Vagina (tissue), 2 donors: Measurements from ENCODE around the gene RYR1. TPM values are rescaled to one million over a fixed set of nuclear protein-coding genes. Genes with fewer than 3 reads are reported as not detected.

Experiments
- DNase-seq, 2 donors: peaks; one replicate each; pipeline ENCODE4 v3.0.0-alpha.2; 2017; ENCODE audit errors: extremely low spot score in 2 of 2
- H3K27ac ChIP-seq: fragments of 200-600 bp; sonication (generic); one replicate; pipeline ENCODE4 v1.5.1; 2019
- H3K27me3 ChIP-seq: fragments of 200-600 bp; sonication (generic); one replicate; pipeline ENCODE4 v1.5.1; 2019
- H3K36me3 ChIP-seq, 2 donors: fragments of 200-600 bp; sonication (generic); one replicate each; pipeline ENCODE4 v1.5.1; 2017 to 2019
- H3K4me1 ChIP-seq: fragments of 200-600 bp; sonication (generic); one replicate; pipeline ENCODE4 v1.5.1; 2019
- H3K4me3 ChIP-seq, 2 donors: fragments of 200-600 bp; sonication (generic); 1 replicate in 1 of 2; 2 replicates in 1 of 2; pipeline ENCODE4 v1.5.1; 2016 to 2019
- H3K9me3 ChIP-seq: fragments of 200-600 bp; sonication (generic); one replicate; pipeline ENCODE4 v1.5.1; 2019
- POLR2A ChIP-seq, 2 donors: fragments of 450-650 bp; IDR thresholded peaks; one replicate each; pipeline ENCODE4 v1.6.1; 2017; ENCODE audit warnings: antibody characterized with exemption in 2 of 2, mild to moderate bottlenecking in 2 of 2, moderate library complexity in 2 of 2
- POLR2AphosphoS5 ChIP-seq, 2 donors: sonication (generic); formaldehyde crosslinking; IDR thresholded peaks; one replicate each; pipeline ENCODE4 v1.9.0; 2017; ENCODE audit warnings: antibody characterized with exemption in 2 of 2, mild to moderate bottlenecking in 2 of 2, low read depth in 1 of 2; ENCODE audit not compliant: insufficient read depth in 1 of 2
- intact Hi-C: fragments of 100-400 bp; cut with DNase I; formaldehyde crosslinking; loops from one replicate; pipeline ENCODE4 v1.15.1; 2023
- total RNA-seq: library from RNA; depleted of rRNA; stranded (reverse); fragments of >200 nt; gene quantifications from one replicate; pipeline ENCODE4 v1.2.3, GENCODE V29; 2016
- TF ChIP-seq, protein P1 (sequence below), 3 experiments: fragments of 450-650 bp in 2 of 3; fragments of 200-600 bp in 1 of 3; sonication (generic) in 1 of 3; IDR thresholded peaks; one replicate each; pipeline ENCODE4 v1.5.1; 2017 to 2019; ENCODE audit warnings: antibody characterized with exemption in 3 of 3, mild to moderate bottlenecking in 2 of 3, moderate library complexity in 2 of 3

The RYR1 gene
- total RNA-seq, 1 donor from 2014 or later, result 1.5 TPM

DNA sequence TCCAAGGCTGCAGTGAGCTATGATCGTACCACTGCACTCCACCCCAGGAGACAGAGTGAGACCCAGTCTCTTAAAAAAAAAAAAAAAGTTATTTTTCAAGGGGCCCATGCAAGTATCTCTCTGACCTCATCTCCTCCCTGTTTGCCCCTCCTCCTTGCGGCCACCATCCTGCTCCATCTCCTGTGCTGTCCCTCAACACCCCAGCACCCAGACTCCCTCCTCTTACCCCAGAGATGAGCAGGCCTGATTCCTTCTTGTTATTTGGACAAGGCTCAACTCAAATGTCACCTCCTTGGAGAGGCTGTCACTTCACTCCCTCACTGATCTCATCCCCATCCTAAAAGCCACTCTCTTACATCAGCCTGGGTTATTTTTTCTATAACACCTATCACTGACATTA, 4.4 kb downstream of the RYR1 start:
- intact Hi-C loops, result no loop called here
- H3K4me3 ChIP-seq, result no peak overlapping the region
- H3K9me3 ChIP-seq, result no peaks in the 10 kb centered on the region

DNA sequence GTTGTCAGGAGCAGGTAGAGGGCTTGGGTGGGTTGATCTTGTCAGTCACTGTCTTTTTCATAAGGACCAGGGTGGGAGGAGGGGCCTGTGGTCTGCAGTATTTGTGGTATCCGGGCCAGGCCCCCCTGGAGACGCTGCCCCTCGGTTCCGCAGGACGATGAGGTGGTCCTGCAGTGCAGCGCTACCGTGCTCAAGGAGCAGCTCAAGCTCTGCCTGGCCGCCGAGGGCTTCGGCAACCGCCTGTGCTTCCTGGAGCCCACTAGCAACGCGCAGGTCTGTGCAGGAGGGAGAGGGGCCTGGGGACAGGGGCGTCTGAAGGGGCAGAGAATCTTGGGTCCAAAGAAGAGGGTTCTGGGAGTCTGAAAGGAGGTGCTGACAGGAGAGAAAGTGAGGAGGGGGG, 7.1 kb downstream of the RYR1 start:
- Histone ChIP-seq H3K36me3 (no peaks in the 10 kb centered on the region), H3K4me3 (no peak overlapping the region), H3K4me1 (no peaks in the 10 kb centered on the region), H3K27ac (no peak overlapping the region), H3K27me3 (no peaks in the 10 kb centered on the region), H3K9me3 (no peaks in the 10 kb centered on the region)
- TF ChIP-seq, protein P1, sequence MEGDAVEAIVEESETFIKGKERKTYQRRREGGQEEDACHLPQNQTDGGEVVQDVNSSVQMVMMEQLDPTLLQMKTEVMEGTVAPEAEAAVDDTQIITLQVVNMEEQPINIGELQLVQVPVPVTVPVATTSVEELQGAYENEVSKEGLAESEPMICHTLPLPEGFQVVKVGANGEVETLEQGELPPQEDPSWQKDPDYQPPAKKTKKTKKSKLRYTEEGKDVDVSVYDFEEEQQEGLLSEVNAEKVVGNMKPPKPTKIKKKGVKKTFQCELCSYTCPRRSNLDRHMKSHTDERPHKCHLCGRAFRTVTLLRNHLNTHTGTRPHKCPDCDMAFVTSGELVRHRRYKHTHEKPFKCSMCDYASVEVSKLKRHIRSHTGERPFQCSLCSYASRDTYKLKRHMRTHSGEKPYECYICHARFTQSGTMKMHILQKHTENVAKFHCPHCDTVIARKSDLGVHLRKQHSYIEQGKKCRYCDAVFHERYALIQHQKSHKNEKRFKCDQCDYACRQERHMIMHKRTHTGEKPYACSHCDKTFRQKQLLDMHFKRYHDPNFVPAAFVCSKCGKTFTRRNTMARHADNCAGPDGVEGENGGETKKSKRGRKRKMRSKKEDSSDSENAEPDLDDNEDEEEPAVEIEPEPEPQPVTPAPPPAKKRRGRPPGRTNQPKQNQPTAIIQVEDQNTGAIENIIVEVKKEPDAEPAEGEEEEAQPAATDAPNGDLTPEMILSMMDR (IDR thresholded peaks at IDR 0.05), result no peak
- TF ChIP-seq POLR2A (IDR thresholded peaks at IDR 0.05), result no peak
- TF ChIP-seq POLR2AphosphoS5 (IDR thresholded peaks at IDR 0.05; ENCODE audit: insufficient read depth in 1 of 2, low read depth in 1 of 2), result no peak
- no peak for DNase-seq
- intact Hi-C loops, result no loop called here

More for the DNA sequence above, 4.4 kb downstream of the RYR1 start:
- TF ChIP-seq, protein P1 (IDR thresholded peaks at IDR 0.05), result no peak
- TF ChIP-seq POLR2A (IDR thresholded peaks at IDR 0.05) (no peak), POLR2AphosphoS5 (IDR thresholded peaks at IDR 0.05; ENCODE audit: insufficient read depth in 1 of 2, low read depth in 1 of 2) (no peak)
- no peaks in the 10 kb centered on the region for H3K27me3 ChIP-seq
- H3K36me3 ChIP-seq, result no peaks in the 10 kb centered on the region
- no peak overlapping the region for H3K27ac ChIP-seq
- no peaks in the 10 kb centered on the region for H3K4me1 ChIP-seq
- no peak for DNase-seq

DNA sequence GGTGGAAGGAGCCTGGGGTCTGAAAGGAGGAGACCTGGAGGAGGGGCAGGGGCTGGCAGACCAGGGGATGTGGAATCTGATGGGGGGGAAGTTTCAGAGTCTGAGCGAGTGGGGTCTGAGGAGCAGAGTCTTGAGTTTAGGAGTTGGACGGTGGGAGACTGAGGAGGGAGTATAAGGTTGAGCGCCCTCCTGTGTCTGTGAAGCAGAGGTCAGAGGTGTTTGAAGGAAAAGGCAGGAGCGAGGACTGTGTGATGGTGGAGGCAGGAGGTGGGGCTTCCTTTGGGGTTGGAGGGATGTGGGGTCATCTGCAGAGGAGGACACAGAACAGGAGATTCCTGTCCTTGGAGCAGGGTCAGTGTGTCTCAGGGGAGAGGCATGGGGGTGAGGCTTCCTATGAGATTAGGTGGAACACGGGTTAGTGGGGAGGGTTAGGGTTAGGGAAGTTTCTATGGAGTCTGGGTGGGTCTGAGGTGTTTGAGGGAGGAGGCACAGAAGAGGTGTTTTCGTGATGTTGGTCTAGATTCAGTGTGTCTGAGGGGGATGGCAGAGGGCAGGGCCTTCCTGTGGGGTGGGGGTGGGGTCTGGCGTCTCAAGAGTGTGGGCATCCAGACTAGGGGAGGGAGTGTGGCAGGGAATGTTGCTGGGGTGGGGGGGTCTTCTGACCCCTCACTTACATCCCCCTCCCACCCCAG, 8.3 kb downstream of the RYR1 start:
- TF ChIP-seq, protein P1 (IDR thresholded peaks at IDR 0.05), result no peak
- TF ChIP-seq POLR2A (IDR thresholded peaks at IDR 0.05), result no peak
- no peak for TF ChIP-seq POLR2AphosphoS5 (IDR thresholded peaks at IDR 0.05; ENCODE audit: insufficient read depth in 1 of 2, low read depth in 1 of 2)
- H3K27me3 ChIP-seq, result no peaks in the 10 kb centered on the region
- H3K4me1 ChIP-seq, result no peaks in the 10 kb centered on the region
- no peak overlapping the region for H3K27ac ChIP-seq
- no peak overlapping the region for H3K4me3 ChIP-seq
- intact Hi-C loops, result no loop called here
- H3K9me3 ChIP-seq, result no peaks in the 10 kb centered on the region
- no peak for DNase-seq
- H3K36me3 ChIP-seq, result no peaks in the 10 kb centered on the region

DNA sequence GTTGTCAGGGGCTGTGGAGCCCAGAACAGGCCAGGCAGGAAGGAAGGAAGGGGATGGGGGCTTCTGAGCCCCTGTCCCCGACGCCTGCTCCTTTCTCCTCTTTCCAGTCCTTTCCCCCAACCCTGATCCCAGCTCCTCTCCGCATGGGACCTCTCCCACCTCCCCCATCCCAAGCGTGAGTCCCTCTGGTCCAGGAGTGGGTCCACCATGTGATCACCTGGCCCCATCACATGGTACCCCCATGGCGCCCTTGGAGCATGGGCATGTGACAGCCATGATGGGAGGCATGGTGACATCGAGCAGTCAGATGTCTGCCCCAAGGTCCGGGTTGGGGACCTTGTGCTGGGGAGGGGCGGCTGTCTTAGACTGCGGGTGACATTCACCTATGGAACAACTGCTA, 9.2 kb downstream of the RYR1 start:
- no peak for DNase-seq
- H3K36me3 ChIP-seq, result no peaks in the 10 kb centered on the region
- no peaks in the 10 kb centered on the region for H3K27me3 ChIP-seq
- H3K4me1 ChIP-seq, result no peaks in the 10 kb centered on the region
- no peak for TF ChIP-seq POLR2AphosphoS5 (IDR thresholded peaks at IDR 0.05; ENCODE audit: insufficient read depth in 1 of 2, low read depth in 1 of 2)
- TF ChIP-seq, protein P1 (IDR thresholded peaks at IDR 0.05), result no peak
- H3K9me3 ChIP-seq, result no peaks in the 10 kb centered on the region
- no peak overlapping the region for H3K27ac ChIP-seq
- no peak overlapping the region for H3K4me3 ChIP-seq
- intact Hi-C loops, result no loop called here

DNA sequence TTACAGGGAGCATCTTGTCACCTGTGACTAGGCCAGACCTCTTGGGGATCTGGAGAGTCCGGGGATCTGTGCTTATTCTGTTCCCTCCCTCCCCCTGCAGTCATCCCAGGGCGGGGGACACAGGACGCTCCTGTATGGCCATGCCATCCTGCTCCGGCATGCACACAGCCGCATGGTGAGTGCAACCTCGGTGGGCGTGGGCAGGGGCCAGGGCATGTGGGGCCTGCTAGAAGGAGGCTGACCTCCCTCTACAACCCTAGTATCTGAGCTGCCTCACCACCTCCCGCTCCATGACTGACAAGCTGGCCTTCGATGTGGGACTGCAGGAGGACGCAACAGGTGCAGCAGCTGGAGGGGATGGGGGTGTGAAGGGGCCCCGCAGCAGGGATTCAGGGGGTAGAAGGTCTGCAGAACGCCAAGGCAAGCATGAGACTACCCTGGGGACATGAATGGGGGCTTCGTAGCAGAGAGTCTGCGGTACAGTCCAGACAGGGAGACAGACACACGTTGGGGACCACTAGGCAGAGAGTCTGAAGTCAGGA, 10.0 kb downstream of the RYR1 start:
- no peaks in the 10 kb centered on the region for H3K9me3 ChIP-seq
- DNase-seq, result no peak

More for the DNA sequence above, 10.0 kb downstream of the RYR1 start:
- no peak for TF ChIP-seq POLR2AphosphoS5 (IDR thresholded peaks at IDR 0.05; ENCODE audit: insufficient read depth in 1 of 2, low read depth in 1 of 2)
- no peak for TF ChIP-seq POLR2A (IDR thresholded peaks at IDR 0.05)
- TF ChIP-seq, protein P1 (IDR thresholded peaks at IDR 0.05), result no peak
- no peaks in the 10 kb centered on the region for H3K36me3 ChIP-seq
- H3K4me1 ChIP-seq, result no peaks in the 10 kb centered on the region
- H3K27me3 ChIP-seq, result no peaks in the 10 kb centered on the region
- intact Hi-C loops, result no loop called here
- no peak overlapping the region for H3K27ac ChIP-seq
- no peak overlapping the region for H3K4me3 ChIP-seq
